Osteoblast (primary cell): ENCODE measurements around the gene TNN. TPM values are rescaled to one million over a fixed set of nuclear protein-coding genes. Genes with fewer than 3 reads are reported as not detected.

ENCODE experiments used
- DNase-seq: peaks from one replicate; pipeline ENCODE4 v3.0.0; 2011; ENCODE audit warnings: low spot score, mixed read lengths; ENCODE audit not compliant: insufficient read length; ENCODE audit errors: missing footprints
- H2AFZ ChIP-seq: 2 replicates; pipeline ENCODE4 v1.6.0; 2011; ENCODE audit warnings: mild to moderate bottlenecking, low read length
- H3K27ac ChIP-seq: 2 replicates; pipeline ENCODE4 v1.5.1; 2011; ENCODE audit warnings: mild to moderate bottlenecking, low read depth, low read length, moderate library complexity
- H3K27me3 ChIP-seq: 2 replicates; pipeline ENCODE4 v1.6.0; 2012; ENCODE audit warnings: mild to moderate bottlenecking, control low read depth, inconsistent platforms, low read length, moderate library complexity; ENCODE audit not compliant: insufficient read depth
- H3K36me3 ChIP-seq: 2 replicates; pipeline ENCODE4 v1.5.1; 2011; ENCODE audit warnings: mild to moderate bottlenecking, low read length, control low read depth, moderate library complexity; ENCODE audit not compliant: insufficient read depth
- H3K4me1 ChIP-seq: 2 replicates; pipeline ENCODE4 v1.5.1; 2011; ENCODE audit warnings: mild to moderate bottlenecking, low read length, control low read depth, moderate library complexity; ENCODE audit not compliant: insufficient read depth
- H3K4me2 ChIP-seq: 2 replicates; pipeline ENCODE4 v1.6.0; 2011; ENCODE audit warnings: mild to moderate bottlenecking, low read length; ENCODE audit not compliant: insufficient read depth
- H3K4me3 ChIP-seq: fragments of 200-600 bp; sonication (generic); 3 replicates; pipeline ENCODE4 v1.5.1; 2012; ENCODE audit warnings: mild to moderate bottlenecking, low read length, inconsistent platforms; ENCODE audit not compliant: insufficient read depth
- H3K79me2 ChIP-seq: 2 replicates; pipeline ENCODE4 v1.6.0; 2012; ENCODE audit warnings: mild to moderate bottlenecking, low read length, control low read depth, inconsistent platforms; ENCODE audit not compliant: insufficient read depth
- H3K9me3 ChIP-seq: 2 replicates; pipeline ENCODE4 v1.5.1; 2011; ENCODE audit warnings: low read depth, low read length, control low read depth
- H4K20me1 ChIP-seq: 2 replicates; pipeline ENCODE4 v1.6.0; 2012; ENCODE audit warnings: mild to moderate bottlenecking, low read length, control low read depth; ENCODE audit not compliant: insufficient read depth
- CTCF ChIP-seq: IDR thresholded peaks from 2 replicates; pipeline ENCODE4 v1.5.1; 2011; ENCODE audit warnings: mild to moderate bottlenecking, low read depth, low read length, moderate library complexity; ENCODE audit errors: extremely low read depth
- total RNA-seq: library from RNA; depleted of rRNA; stranded (reverse); fragments of >200 nt; gene quantifications from 2 replicates; pipeline ENCODE4 v1.2.3, GENCODE V29; 2012

Gene TNN
- total RNA-seq, 1 donor = under 0.01 TPM

DNA sequence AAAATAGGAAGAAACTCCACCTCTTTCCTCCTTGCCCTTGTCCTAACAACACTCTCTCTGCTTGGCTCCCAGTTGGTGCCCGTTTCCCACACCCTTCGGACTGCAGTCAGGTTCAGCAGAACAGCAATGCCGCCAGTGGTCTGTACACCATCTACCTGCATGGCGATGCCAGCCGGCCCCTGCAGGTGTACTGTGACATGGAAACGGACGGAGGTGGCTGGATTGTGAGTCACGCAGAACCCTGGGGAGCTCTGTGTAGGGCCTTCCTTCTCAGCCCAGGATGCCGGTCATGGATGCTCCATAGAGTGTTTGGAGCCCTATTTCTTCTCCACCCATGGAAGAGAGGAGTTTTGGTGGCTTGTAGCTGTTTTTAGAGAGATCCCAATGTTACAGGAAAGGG, 60.9 kb downstream of the TNN start:
- Histone ChIP-seq H3K4me2 (no peak overlapping the region), H2AFZ (no peak overlapping the region), H3K36me3 (no peaks in the 10 kb centered on the region), H3K9me3 (no peaks in the 10 kb centered on the region), H4K20me1 (no peaks in the 10 kb centered on the region), H3K27ac (no peak overlapping the region), H3K4me1 (peaks cover 10% of the 10 kb centered on the region), H3K27me3 (no peaks in the 10 kb centered on the region), H3K79me2 (no peaks in the 10 kb centered on the region), H3K4me3 (no peak overlapping the region)
- no peak for TF ChIP-seq CTCF
- DNase-seq = no peak

DNA sequence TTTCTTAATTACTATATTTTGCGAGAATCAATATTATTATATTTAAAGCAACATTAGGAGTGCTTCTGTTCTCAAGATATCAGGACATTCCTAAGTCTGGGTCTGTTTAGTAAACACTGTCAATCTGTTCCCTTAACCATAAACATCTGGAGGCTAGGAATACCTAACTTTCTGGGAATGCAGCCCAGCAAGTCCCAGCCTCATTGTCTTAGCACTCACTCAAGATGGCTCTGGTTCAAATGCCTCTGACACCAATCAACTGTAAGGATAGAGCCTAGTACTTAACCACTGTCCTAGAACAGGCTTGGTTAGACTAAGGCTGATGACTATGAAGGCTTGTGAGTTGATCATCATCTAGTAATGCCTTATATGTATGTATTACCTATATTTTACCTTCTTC, 61.5 kb downstream of the TNN start:
- Histone ChIP-seq H3K4me3 (no peak overlapping the region), H3K4me2 (no peak overlapping the region), H2AFZ (no peak overlapping the region), H3K27ac (no peak overlapping the region), H3K27me3 (no peaks in the 10 kb centered on the region), H3K79me2 (no peaks in the 10 kb centered on the region), H3K4me1 (peaks cover 10% of the 10 kb centered on the region), H3K9me3 (no peaks in the 10 kb centered on the region), H3K36me3 (no peaks in the 10 kb centered on the region), H4K20me1 (no peaks in the 10 kb centered on the region)
- no peak for TF ChIP-seq CTCF
- DNase-seq = no peak

DNA sequence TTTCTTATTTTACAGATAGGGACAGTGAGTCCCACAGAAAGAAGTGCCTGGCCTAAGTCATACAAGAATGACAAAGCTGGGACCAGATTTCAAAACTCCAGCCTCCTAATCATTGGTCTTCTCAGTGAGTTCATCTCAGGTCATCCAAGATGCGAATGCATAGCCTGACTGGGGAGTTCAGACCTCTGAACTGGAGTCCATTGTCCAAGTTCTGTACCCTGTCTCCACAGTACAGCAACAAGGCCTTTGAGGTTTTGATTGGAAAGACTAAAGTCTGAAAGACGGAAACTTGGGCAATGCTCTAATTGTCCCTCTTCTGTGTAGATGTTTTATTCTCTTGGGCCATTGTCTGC, 62.0 kb downstream of the TNN start:
- H3K9me3 ChIP-seq = no peaks in the 10 kb centered on the region
- H3K27ac ChIP-seq = no peak overlapping the region
- no peak for TF ChIP-seq CTCF
- H3K4me1 ChIP-seq = peaks cover 10% of the 10 kb centered on the region
- no peaks in the 10 kb centered on the region for H3K79me2 ChIP-seq
- no peak overlapping the region for H2AFZ ChIP-seq
- no peak overlapping the region for H3K4me3 ChIP-seq
- DNase-seq = no peak
- H3K4me2 ChIP-seq = no peak overlapping the region
- H4K20me1 ChIP-seq = no peaks in the 10 kb centered on the region
- no peaks in the 10 kb centered on the region for H3K36me3 ChIP-seq
- H3K27me3 ChIP-seq = no peaks in the 10 kb centered on the region

DNA sequence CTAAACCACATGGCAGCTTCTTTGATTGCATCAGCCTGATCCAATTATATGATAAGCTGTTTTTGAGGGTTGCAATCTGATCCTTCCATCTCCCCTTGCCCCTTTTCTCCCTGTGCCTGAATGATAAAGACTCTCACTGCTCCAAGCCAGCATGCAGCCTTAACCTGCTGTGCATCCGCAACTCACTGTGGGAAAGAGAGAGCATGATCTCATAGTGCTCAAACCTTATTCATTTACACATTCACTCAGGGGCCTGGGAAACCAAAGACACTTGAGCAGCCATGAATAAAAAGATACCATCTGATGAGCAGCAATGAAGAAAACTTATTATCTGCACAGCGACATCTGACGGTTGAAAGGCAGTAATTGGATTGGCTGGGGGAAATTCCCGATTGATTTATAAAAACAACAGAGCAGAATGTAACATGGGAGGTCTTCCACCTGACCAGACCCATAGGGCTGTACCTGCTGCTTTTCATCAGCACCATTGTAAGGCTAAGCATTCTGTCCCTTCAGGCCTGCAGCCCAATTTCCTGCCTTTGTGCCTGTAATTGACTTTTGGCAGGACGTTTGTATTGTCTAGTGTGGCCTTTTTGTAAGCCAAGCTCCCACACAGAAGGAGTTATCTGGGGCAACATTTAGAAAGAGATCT, 62.5 kb downstream of the TNN start:
- peaks cover 10% of the 10 kb centered on the region for H3K4me1 ChIP-seq
- H3K27ac ChIP-seq = no peak overlapping the region
- H3K4me2 ChIP-seq = no peak overlapping the region
- H2AFZ ChIP-seq = no peak overlapping the region
- no peaks in the 10 kb centered on the region for H3K27me3 ChIP-seq
- no peaks in the 10 kb centered on the region for H3K36me3 ChIP-seq
- no peaks in the 10 kb centered on the region for H3K9me3 ChIP-seq
- no peak for DNase-seq
- no peaks in the 10 kb centered on the region for H4K20me1 ChIP-seq
- TF ChIP-seq CTCF = no peak
- no peaks in the 10 kb centered on the region for H3K79me2 ChIP-seq
- no peak overlapping the region for H3K4me3 ChIP-seq
